Sigmoid colon (tissue), 7 donors: ENCODE measurements around the gene KIF6. TPM values are rescaled to one million over a fixed set of nuclear protein-coding genes. Genes with fewer than 3 reads are reported as not detected.
A peak's percentile ranks its signal among the peaks of the same experiment; 100 is the strongest.

ENCODE experiments used
- DNase-seq: peaks from one replicate; pipeline ENCODE4 v3.0.0-alpha.2; 2019
- H3K27ac ChIP-seq, 4 donors: fragments of 200-600 bp; sonication (generic); one replicate each; pipeline ENCODE4 v1.5.1; 2016 to 2019; ENCODE audit warnings: mild to moderate bottlenecking in 1 of 4
- H3K27me3 ChIP-seq, 3 donors: fragments of 200-600 bp; sonication (generic); one replicate each; pipeline ENCODE4 v1.5.1; 2019; ENCODE audit warnings: mild to moderate bottlenecking in 1 of 3
- H3K36me3 ChIP-seq, 4 donors: fragments of 200-600 bp; sonication (generic); one replicate each; pipeline ENCODE4 v1.5.1; 2016 to 2019
- H3K4me1 ChIP-seq, 4 donors: fragments of 200-600 bp; sonication (generic); one replicate each; pipeline ENCODE4 v1.5.1; 2017 to 2019
- H3K4me3 ChIP-seq, 4 donors: fragments of 200-600 bp; sonication (generic); one replicate each; pipeline ENCODE4 v1.5.1; 2017 to 2019; ENCODE audit warnings: mild to moderate bottlenecking in 2 of 4, moderate library complexity in 1 of 4
- H3K9me3 ChIP-seq, 4 donors: fragments of 200-600 bp in 3 of 4; sonication (generic) in 3 of 4; one replicate each; pipeline versions ENCODE4 v1.5.1 to v1.6.1; 2013 to 2019
- CTCF ChIP-seq, 4 experiments: fragments of 450-650 bp in 3 of 4; fragments of 200-600 bp in 1 of 4; IDR thresholded peaks; one replicate each; pipeline ENCODE4 v1.5.1; 2016 to 2019; ENCODE audit warnings: antibody characterized with exemption in 4 of 4, mild to moderate bottlenecking in 3 of 4, moderate library complexity in 2 of 4
- EP300 ChIP-seq, 4 donors: sonication (generic); formaldehyde crosslinking; IDR thresholded peaks; one replicate each; pipeline ENCODE4 v1.6.1; 2017; ENCODE audit warnings: antibody characterized with exemption in 4 of 4
- POLR2A ChIP-seq, 2 donors: fragments of 450-650 bp; IDR thresholded peaks; one replicate each; pipeline ENCODE4 v1.6.1; 2016; ENCODE audit warnings: antibody characterized with exemption in 2 of 2, mild to moderate bottlenecking in 2 of 2, moderate library complexity in 2 of 2
- POLR2AphosphoS5 ChIP-seq, 4 donors: sonication (generic); formaldehyde crosslinking; IDR thresholded peaks; one replicate each; pipeline ENCODE4 v1.6.1; 2017; ENCODE audit warnings: antibody characterized with exemption in 4 of 4
- WGBS, 2 donors: extraction: QIAGEN DNeasy Blood & Tissue Kit; methylation state at CpG; one replicate each; pipeline ENCODE4 v1.1.7; 2013; 5-methylcytosine and 5-hydroxymethylcytosine counted together
- intact Hi-C: fragments of 100-400 bp; cut with DNase I; formaldehyde crosslinking; loops from one replicate; pipeline ENCODE4 v1.15.1; 2023
- polyA plus RNA-seq, 3 donors: library from polyadenylated mRNA; stranded (reverse); fragments of 200-250 nt; gene quantifications; one replicate each; pipeline ENCODE4 v1.2.3, GENCODE V29; 2013
- total RNA-seq, 4 donors: library from RNA; depleted of rRNA; stranded (reverse); fragments of >200 nt; gene quantifications; one replicate each; pipeline ENCODE4 v1.1.0, GENCODE V29; 2016
- donor health status: healthy with polysubstance abuse.
- donor health status: Bipolar disorder and iron deficiency.
- donor health status: healthy.

The KIF6 gene
- total and polyA plus RNA-seq, 7 donors: under 0.01 to 0.99 (median 0.36) TPM; not detected in 2

- no peak overlapping the region for H3K27ac ChIP-seq
- 36 to 49% methylated on average over 2 of the region's 2 CpGs for WGBS, 2 donors
- intact Hi-C loops: no loop called here
- TF ChIP-seq EP300 (IDR thresholded peaks at IDR 0.05) (no peak), POLR2AphosphoS5 (IDR thresholded peaks at IDR 0.05) (no peak), CTCF (IDR thresholded peaks at IDR 0.05) (no peak), POLR2A (IDR thresholded peaks at IDR 0.05) (no peak)
- no peak overlapping the region for H3K4me3 ChIP-seq
- H3K27me3 ChIP-seq: no peaks in the 10 kb centered on the region
- peaks cover 0 to 13% (median 3%) of the 10 kb centered on the region in 4 donors for H3K4me1 ChIP-seq
- H3K36me3 ChIP-seq: no peaks in the 10 kb centered on the region
- H3K9me3 ChIP-seq: no peaks in the 10 kb centered on the region
- no peak for DNase-seq
These were observed 203.2 kb downstream of the KIF6 start for GRCh38 chr6:39521958-39522357.

- peak overlapping the region in 1 of 4 donors; percentile 75 for H3K27ac ChIP-seq
- no peaks in the 10 kb centered on the region for H3K9me3 ChIP-seq
- no peak overlapping the region for H3K4me3 ChIP-seq
- intact Hi-C loops: no loop called here
- DNase-seq: no peak
- peaks cover 0 to 13% (median 3%) of the 10 kb centered on the region in 4 donors for H3K4me1 ChIP-seq
- TF ChIP-seq POLR2A (IDR thresholded peaks at IDR 0.05): no peak
- TF ChIP-seq POLR2AphosphoS5 (IDR thresholded peaks at IDR 0.05): no peak
- no peak for TF ChIP-seq CTCF (IDR thresholded peaks at IDR 0.05)
- no peak for TF ChIP-seq EP300 (IDR thresholded peaks at IDR 0.05)
- no peaks in the 10 kb centered on the region for H3K27me3 ChIP-seq
- H3K36me3 ChIP-seq: no peaks in the 10 kb centered on the region
- WGBS, 2 donors: 72 to 93% methylated on average over 1 of the region's 1 CpG
These were observed 204.3 kb downstream of the KIF6 start for GRCh38 chr6:39520916-39521315.

- peaks cover 0 to 13% (median 3%) of the 10 kb centered on the region in 4 donors for H3K4me1 ChIP-seq
- H3K9me3 ChIP-seq: no peaks in the 10 kb centered on the region
- 77 to 84% methylated on average over 5 of the region's 5 CpGs for WGBS, 2 donors
- intact Hi-C loops: no loop called here
- peak overlapping the region in 1 of 4 donors; percentile 75 for H3K27ac ChIP-seq
- no peak for TF ChIP-seq POLR2AphosphoS5 (IDR thresholded peaks at IDR 0.05)
- no peak for TF ChIP-seq POLR2A (IDR thresholded peaks at IDR 0.05)
- TF ChIP-seq CTCF (IDR thresholded peaks at IDR 0.05): no peak
- no peak for TF ChIP-seq EP300 (IDR thresholded peaks at IDR 0.05)
- no peak for DNase-seq
- H3K4me3 ChIP-seq: no peak overlapping the region
- H3K36me3 ChIP-seq: no peaks in the 10 kb centered on the region
- H3K27me3 ChIP-seq: no peaks in the 10 kb centered on the region
These were observed 204.8 kb downstream of the KIF6 start for GRCh38 chr6:39520411-39520810.

GRCh38 chr6:39518221-39518620 is 207.0 kb downstream of the KIF6 start:
- H3K9me3 ChIP-seq: no peaks in the 10 kb centered on the region
- no peak overlapping the region for H3K4me3 ChIP-seq
- no peaks in the 10 kb centered on the region for H3K27me3 ChIP-seq
- DNase-seq: no peak
- peak overlapping the region in 1 of 4 donors; percentile 43 for H3K27ac ChIP-seq
- H3K4me1 ChIP-seq: peaks cover 0 to 13% (median 3%) of the 10 kb centered on the region in 4 donors
- TF ChIP-seq POLR2A (IDR thresholded peaks at IDR 0.05): no peak
- TF ChIP-seq POLR2AphosphoS5 (IDR thresholded peaks at IDR 0.05): no peak
- no peak for TF ChIP-seq EP300 (IDR thresholded peaks at IDR 0.05)
- no peak for TF ChIP-seq CTCF (IDR thresholded peaks at IDR 0.05)
- intact Hi-C loops: no loop called here
- WGBS, 2 donors: 66 to 74% methylated on average over 2 of the region's 2 CpGs
- no peaks in the 10 kb centered on the region for H3K36me3 ChIP-seq

- 45 to 63% methylated on average over 1 of the region's 1 CpG for WGBS, 2 donors
These were observed 207.5 kb downstream of the KIF6 start for GRCh38 chr6:39517756-39518155.

More at GRCh38 chr6:39517756-39518155, 207.5 kb downstream of the KIF6 start:
- no peaks in the 10 kb centered on the region for H3K36me3 ChIP-seq
- intact Hi-C loops: no loop called here
- no peak for TF ChIP-seq EP300 (IDR thresholded peaks at IDR 0.05)
- no peak for TF ChIP-seq CTCF (IDR thresholded peaks at IDR 0.05)
- TF ChIP-seq POLR2AphosphoS5 (IDR thresholded peaks at IDR 0.05): no peak
- no peak for TF ChIP-seq POLR2A (IDR thresholded peaks at IDR 0.05)
- peaks cover 0 to 13% (median 3%) of the 10 kb centered on the region in 4 donors for H3K4me1 ChIP-seq
- H3K9me3 ChIP-seq: no peaks in the 10 kb centered on the region
- peak overlapping the region in 1 of 4 donors; percentile 43 for H3K27ac ChIP-seq
- DNase-seq: no peak
- no peaks in the 10 kb centered on the region for H3K27me3 ChIP-seq
- H3K4me3 ChIP-seq: no peak overlapping the region
